Amniotic epithelial cell (primary cell): ENCODE data around the gene CHN2.
"Not testable (repeated sequence)": the region's sequence is repeated elsewhere in the genome, so short reads cannot be mapped to it uniquely, and the experiment has no call there.

Experiments
- DNase-seq: peaks from one replicate; pipeline ENCODE4 v3.0.0-alpha.2; 2010; ENCODE audit warnings: low read depth

Gene CHN2

DNA sequence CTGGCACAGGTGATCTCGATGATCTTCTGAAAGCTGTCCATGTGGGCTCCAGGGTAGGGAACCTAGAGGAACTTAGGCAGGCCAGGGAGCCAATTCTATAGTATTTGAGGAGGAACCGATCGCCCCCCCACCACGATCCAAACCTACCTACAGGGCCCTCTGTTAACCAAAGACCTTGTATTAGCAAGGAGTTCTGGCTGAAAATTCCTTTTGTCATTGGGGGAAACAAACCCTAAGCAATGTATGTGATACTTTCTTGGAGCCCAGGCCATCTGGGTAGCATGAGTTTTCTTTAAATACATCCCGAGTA, 62.1 kb downstream of the CHN2 start:
- DNase-seq: no peak

DNA sequence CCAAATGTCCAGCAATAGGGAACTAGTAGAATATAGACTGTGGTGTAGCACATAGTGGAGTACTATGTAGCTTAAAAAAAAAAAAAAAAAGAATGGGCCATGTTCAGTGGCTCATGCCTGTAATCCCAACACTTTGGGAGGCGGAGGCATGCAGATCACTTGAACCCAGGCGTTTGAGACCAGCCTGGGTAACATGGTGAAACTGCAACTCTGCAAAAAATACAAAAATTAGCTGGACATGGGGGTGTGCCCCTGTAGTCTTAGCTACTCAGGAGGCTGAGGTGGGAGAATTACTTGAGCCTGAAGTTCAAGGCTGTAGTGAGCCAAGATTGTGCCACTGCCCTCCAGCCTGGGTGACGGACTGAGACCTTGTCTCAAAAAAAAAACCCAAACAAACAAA, 64.4 kb downstream of the CHN2 start:
- DNase-seq: no peak

DNA sequence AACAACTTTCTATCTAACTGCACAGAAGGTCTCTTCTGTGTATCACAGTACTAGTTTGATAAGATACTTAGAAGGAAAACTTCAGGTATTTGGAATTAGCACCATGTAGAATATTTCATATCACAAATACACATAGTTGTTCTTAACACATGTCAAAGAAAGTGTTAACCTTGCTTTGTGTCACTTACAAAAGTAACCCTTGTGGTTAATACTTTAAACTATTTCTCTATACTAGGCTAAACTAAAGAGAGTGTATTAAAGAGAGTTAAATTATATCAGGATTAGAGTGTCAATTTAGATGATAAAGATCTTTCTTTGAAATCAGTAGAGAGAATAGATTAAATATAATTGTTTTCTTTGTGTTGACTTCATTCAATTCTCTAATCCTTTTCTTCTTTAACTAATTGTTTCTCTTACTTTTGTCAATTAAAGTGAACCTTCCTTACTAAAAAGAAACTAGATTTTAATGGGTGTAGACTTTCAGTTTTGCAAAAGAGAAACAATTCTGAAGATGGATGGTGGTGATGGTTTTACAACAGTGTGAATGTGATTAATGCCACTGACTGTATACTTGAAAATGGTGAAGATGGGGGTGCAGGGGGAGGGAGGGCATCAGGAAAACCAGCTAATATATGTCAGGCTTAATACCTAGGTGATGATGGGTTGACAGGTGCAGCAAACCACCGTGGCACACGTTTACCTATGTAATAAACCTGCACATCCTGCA, 67.8 kb downstream of the CHN2 start:
- DNase-seq: no peak

DNA sequence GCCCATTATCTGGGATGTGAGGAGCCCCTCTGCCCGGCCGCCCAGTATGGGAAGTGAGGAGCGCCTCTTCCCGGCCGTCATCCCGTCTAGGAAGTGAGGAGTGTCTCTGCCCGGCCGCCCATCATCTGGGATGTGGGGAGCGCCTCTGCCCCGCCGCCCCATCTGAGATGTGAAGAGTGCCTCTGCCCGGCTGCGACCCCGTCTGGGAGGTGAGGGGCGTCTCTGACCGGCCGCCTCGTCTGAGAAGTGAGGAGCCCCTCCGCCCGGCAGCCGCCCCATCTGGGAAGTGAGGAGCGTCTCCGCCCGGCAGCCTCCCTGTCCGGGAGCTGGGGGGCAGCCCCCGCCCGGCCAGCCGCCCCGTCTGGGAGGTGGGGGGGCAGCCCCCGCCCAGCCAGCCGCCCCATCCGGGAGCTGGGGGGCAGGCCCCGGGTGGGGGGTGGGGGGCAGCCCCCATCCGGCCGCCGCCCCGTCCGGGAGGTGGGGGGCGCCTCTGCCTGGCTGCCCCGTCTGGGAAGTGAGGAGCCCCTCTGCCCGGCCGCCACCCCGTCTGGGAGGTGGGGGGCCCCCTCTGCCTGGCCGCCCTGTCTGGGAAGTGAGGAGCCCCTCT, 69.1 kb downstream of the CHN2 start:
- DNase-seq: not testable (repeated sequence)

DNA sequence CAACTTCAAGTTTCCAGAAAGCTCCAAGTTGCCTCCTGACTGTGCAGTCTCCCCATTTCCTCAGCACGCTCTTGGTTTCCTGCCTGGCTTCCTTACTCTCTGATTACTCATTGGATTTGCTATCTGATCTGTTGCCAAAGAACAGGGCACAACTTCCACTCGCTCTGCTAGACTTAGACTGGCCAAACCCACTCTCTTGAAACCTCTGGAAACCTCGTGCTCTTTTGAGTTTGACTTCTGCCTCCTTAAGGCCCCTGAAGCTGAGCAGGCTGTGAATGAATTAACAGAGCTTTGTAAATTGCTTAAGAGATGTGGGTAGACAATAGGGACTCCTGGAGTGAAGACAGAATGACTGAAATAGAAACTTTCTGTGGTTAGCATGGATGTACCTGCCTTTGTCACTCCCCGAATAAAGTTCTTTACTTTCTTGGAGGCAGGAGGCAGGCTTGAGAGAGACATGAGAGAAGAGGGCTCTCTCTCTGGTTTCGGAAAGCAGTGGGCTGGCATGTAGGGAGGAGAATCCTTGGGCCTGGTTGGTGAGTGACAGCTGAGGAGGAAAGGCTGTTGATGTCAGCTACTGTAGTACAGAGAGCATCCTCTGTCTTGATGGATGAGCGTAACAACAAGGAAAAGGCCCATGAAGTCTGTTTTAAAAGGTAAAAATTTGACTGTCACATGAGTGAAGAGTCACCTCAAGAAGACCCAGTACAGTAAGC, 70.8 kb downstream of the CHN2 start:
- DNase-seq: peak; percentile 67

DNA sequence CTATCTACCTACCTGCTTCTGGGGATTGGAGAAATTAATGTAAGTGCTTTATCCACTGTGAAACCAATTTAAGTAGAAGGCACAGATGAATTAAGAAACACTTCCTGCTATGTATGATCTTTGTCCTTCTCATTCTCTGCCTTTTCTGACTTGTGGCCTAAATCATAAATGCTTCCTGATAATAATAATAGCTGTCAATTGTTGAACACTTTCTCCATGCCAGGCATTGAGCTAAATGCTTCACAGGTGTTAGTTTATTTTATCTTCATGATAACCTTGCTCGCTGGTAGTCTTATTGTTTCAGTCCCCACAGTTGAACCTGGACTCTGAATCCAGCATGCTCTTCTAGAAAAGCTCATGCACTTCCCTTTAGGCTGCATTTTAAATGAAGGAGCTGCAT, 75.4 kb downstream of the CHN2 start:
- no peak for DNase-seq

DNA sequence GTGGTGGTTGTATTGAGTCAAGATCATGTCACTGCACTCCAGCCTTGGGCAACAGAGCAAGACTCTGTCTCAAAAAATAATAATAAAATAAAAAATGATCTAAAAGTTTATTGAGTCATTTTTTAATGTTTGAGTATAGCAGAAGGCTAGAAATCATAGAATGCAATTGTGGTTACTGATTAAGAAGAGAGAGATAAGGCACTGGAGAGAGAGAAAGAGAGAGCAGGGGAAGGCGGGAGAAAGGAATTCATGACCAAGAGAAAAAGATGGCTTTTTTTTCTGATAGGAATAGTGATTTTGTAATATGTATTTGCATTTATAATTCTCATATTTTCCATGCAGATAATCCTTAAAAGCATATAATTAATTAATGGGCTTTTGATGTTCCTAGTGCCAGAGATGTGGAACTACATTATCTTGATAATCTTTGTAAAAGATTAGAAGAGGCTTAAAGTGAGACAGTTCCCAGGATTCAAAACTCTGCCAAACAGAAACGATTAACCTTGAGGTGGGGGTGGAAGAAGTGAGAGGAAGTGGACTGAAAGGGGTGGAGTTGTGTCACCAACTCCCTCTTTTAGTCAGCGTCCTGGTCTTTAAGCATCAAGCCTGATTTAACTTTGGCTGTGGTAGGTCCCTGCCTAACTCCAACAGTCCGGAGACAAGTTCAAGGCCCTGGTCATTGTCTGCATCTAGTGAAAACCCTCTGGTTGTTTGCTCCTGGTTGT, 76.2 kb downstream of the CHN2 start:
- DNase-seq: peak; percentile 91

DNA sequence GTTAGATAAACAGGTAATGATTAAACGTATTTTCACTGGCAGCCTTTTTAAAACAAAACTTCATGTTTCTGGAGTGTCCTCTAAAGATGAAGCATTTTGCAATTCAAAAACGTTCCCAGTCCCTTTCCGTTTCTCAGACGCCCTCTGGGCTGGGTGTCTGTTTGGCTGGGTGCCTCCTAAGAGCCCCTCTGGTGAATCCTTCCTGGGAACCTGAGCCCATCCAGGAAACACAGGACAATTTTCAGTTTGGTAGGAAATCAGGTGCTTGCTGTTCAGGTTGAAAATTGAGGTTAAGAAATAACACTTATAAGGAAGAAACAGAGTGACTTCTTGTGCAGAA, 76.7 kb downstream of the CHN2 start:
- no peak for DNase-seq

DNA sequence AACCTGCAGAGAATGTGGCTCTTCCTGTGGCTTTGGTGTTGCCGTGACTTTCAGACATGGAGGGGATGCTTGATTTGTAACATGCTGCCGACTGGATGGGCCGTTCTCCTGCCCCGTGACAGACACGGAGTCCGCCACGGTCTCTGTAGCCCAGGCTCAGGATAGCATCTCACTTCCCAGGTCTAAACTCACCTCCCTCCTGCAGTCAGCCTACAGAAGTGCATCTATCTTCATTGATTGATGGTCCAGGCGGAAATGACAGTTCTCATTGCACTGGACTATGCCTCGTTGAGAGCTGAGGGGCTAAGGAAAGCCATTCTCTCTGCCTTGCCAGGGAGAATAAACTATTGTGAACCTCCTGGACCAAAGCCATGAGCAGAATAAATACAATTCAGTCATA, 77.5 kb downstream of the CHN2 start:
- DNase-seq: no peak

DNA sequence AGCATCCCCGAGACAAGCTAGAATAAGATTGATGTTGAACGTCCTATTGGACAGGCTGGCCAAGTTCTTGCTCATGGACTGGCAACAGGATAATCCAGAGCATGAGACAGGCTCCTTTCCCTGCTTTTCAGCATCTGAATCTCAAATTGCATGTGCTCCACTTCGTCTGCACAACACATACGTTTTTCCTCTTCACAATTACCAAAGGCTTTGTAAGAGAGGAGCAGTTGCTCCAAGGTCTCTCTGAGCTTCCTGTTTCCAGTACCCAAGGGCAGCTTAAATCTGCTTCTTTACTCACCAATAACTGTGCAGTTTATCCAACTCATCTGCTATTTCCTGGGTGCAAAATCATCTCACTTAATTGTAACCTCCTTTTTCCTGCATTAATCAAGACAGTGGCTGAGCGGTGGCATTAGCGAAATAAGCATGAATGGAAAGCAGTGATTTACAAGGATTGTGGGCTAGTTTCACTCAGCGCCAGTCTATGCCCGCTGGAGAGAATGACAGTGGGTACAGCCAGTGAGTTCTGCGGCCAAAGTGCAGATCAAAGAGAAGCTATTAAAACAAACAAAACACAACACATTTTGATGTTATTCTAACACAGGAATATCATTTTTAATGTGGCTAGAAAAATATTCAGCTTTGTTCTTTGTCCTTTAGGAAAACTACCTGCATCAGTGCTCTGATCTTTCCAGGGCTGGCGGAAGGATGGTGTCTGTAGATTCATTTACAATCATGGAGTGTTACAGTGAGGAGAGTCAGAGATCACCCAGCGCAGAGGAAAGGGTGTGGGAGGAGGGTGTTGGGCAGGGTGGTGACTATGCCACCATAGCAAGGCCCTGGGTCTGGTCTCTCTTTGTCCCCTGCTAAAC, 79.8 kb downstream of the CHN2 start:
- peak; percentile 56 for DNase-seq

DNA sequence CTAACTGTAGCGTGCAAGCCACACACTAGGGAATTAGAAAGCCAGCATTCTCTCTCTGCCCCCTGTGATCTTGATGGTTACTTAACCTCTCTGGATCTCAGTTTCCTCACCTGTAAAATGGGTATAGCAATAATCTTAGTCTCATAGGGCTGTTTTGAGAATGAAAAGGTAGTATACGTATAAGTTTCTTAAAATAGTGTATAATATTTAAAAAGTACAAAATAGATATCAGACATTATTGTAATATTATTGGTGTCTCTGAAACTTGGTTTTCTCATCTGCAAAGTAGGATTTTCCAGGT, 80.4 kb downstream of the CHN2 start:
- no peak for DNase-seq

DNA sequence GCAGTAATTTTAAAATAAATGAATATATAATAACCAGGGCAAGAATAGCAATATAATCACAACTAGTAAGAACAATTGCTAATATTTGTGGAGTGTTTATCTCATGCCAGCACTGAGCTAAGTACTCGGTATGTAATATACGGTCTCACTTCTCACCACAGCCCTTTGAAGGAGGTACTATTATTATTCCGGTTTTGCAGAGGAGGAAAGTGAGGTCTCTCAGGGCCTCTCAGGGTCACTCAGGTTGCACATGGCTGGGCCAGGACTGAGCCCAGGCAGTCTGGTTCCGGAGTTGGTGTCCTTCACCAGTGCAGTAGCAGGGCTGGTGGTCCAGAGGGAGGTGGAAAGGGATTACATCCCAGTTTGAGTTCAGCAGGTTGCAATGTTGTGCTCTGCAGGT, 80.9 kb downstream of the CHN2 start:
- no peak for DNase-seq

DNA sequence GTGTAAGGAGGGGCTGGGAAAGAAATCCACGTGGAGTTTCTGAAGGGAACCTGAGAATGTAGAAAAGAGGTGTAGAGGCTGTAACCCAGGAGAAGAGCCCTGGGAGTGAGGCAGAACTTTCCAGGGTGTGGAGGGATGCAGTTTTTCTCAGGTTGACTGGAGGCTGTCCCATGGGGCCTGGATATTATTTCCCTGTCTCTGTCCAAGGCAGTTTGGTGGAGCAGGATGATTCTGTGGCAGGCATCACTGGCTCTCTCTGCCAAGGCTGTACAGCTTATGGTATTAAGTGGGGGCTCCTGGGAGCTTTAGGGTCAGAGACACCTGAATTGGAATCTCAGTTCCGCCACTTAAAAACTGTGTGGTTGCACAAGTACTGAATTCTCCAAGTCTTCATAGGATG, 81.6 kb downstream of the CHN2 start:
- no peak for DNase-seq

DNA sequence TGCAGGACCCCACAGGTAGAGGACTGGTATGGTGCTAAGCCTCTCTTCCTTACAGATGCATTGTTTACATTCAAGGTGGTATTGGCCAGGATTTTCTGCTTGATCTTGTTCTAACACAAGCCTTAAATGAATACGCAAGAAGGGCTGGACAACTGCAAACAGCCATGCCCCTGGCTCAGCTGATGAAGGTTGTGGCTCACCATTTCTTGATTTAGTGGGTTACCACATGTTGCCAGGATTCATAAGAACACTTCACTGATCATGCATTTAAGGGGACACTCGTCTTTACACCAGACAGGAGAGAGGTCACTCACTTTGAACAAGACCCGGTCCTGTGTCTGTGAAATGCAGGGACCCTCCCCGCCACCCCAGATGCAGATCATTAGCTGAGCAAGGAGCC, 82.2 kb downstream of the CHN2 start:
- no peak for DNase-seq

DNA sequence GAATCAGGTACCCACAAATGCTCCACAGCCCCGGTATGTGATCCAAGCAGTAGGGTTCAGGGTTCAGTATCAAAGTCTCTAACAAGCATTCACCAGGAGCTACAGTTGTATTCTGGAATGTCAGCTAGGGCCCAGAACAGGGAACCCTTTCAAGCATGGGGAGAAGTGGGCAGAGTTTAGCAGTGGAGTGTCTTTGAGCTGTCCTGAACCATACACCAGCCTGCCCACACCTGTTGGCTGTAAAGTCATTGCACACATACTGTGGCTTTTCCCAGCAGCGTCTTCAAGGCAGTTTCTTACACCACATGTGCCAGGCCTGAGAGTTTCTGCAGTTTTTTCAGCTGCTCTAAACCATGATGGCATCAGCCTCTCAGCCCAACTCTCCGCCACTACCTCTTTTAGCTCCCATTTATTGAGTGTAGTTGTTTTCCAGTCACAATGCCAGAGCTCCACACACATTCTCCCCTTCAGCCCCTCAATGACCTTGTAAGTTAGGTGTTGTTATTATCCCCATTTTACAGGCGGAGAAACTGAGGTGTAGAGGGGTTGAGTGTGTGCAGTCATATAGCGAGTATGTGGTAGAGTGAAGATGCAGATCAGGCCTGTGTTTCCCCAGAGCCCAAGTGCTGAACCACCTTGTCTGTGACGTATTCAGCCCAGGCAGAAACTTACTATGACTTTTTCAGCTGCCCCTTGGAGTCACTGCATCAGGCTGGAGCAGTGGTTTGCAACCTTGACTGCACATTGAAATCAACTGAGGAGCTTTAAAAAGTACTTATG, 83.1 kb downstream of the CHN2 start:
- no peak for DNase-seq

DNA sequence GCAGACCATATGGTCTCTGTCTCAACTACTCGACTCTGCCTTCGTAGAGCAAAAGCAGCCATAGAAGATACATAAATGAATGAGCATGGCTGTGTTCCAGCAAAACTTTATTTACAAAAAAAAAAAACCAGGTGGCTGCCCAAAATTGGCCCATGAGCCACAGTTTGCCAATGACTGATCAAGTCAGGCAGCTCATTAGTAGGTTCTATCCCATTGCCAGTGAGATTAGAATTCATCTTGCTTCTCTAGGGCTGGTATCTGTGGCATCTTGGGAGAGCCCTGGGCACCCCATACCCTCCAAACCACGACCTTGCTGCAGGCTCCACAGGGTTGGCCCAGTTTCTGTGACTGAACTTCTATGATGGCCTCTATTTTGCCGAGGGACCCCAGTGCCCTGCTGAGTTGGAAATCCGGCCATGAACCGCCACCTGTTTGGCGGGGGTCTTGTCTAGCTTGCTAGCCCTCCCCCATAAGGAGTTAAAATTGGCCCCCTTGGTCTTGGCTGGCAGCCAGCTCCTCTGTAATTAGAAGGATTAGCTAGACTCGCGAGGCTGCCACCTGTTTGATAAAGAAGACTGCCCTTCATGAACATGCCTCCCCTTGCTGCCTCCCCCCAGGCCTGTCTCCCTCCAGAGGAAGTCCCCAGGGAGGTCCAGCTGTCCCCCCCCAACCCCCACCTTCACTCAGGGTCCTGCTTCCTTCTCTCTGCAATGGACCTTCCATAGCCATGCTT, 83.9 kb downstream of the CHN2 start:
- no peak for DNase-seq

DNA sequence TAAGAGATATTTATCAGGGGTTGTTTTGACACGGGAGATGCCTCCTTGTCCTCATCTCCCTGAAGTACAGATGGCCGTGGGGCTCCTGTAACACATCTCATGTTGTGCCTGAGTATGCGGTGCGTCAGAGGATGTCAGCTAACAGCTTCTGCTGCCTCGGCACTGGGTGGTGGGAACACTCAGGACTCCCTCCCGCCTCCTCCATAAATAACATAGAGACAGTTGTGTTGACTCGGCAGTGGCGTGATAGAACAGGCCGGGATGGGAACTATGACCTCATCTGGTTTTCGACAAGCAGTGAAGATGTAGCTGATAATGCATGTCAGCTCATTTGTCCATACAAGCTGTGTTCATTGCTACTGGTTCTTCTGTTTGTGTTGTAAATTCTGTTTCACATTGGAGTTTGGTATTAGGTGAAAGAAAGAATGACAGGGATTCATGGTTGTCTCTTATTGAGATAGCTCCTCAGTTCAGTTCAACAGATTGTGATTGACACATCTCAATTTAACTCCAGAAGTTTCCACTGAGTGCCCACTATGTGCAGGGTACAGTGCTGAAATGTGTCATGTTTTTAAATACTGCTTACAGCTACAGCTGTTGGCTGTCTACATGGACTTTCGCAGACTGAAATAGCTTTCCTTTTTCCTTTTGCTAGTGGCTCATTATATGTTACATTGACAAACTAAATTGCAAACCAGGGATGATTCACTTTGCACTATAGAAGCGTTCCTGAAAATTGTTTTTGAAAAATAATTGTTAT, 87.4 kb downstream of the CHN2 start:
- DNase-seq: peak; percentile 90

DNA sequence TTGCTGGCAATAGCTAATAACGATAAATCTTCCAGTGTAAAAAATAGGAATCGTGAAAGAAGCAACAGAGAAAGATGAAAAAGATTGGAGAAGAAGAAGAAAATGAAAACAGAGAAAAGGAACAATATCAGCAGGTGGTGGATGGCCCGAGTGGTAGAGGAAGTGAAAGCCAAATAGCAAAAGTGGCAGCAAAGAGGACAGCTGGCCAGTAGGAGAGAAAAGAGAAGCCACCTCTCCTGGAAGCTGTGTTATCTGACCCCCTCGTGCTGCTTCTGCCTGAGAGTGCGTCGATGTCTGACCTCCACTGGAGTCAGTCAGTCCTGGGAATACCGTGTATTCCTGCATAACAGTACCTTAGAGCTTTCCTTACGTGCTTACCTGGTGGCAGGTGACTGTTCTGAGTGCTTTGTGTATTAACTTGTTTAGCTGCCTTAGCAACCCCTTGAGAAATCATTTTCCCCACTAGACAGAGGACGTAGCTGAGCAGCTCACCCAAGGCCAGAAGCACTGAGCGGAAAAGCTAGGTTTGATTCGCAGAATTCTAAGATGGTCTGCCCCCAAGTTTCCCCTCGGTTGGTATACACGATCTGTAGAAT, 88.3 kb downstream of the CHN2 start:
- no peak for DNase-seq

DNA sequence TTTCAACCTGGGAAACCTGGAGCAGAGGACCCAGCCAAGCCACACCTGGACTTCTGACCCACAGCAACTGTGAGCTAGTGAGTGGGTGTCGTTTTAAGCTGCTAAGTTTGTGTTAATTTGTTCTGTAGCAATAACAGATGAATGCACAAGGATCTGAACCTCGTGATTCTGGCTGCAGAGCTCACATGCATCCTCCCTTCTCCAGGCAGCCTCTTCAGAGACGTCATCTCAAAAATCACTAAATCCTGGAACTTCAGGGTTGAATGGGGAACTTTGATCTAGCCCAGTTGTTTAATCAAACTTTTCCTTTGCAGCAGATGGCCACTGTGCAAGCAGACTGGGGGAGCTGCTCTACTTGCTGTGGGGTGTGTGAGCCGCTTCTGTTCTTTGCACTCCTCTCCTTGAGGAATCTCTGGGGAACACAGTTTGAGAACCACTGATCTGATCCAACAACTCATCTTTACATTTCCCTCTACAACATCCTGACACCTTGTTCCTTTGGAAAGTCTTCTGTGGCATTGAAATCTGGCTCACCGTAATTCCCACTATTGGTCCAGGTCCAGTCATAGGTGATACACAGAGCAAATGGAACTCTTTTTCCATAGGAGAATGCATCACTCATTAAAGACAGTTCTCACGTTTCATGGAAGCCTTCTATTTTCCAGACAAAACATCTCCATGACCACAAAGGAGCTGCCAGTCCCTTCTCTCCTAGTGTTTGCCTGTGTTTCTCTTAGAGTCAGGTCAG, 90.3 kb downstream of the CHN2 start:
- DNase-seq: no peak
